HG02970 (cell line): ENCODE measurements around the gene B3GNT5.

ENCODE experiments used
- ATAC-seq: cut with Tn5 transposase; IDR thresholded peaks from one replicate; pipeline ENCODE4 v1.9.1; 2021; ENCODE audit warnings: mild to moderate bottlenecking, moderate library complexity, moderate number of reproducible peaks; ENCODE audit not compliant: unreplicated experiment, low FRiP score

The B3GNT5 gene

GRCh38 chr3:183313764-183314163 is 60.7 kb downstream of the B3GNT5 start:
- no peak for ATAC-seq

GRCh38 chr3:183315739-183316138 is 62.7 kb downstream of the B3GNT5 start:
- no peak for ATAC-seq

- no peak for ATAC-seq
Observed at GRCh38 chr3:183317271-183317670, 64.2 kb downstream of the B3GNT5 start.

GRCh38 chr3:183317886-183318865 is 65.1 kb downstream of the B3GNT5 start:
- no peak for ATAC-seq

GRCh38 chr3:183318877-183319276 is 65.8 kb downstream of the B3GNT5 start:
- no peak for ATAC-seq

GRCh38 chr3:183319371-183319770 is 66.3 kb downstream of the B3GNT5 start:
- ATAC-seq: no peak
